Measurements from ENCODE around the gene SUMO2.

GRCh38 chr17:75151930-75152329, 30.8 kb downstream of the SUMO2 start:
- TF ChIP-seq CTCF (IDR thresholded peaks at IDR 0.05) = no peak
- no peak for TF ChIP-seq POLR2A (IDR thresholded peaks at IDR 0.05)
